D341Med (cell line): Measurements from ENCODE around the gene DLK1.

Experiments
- DNase-seq: peaks from one replicate; pipeline ENCODE4 v3.0.0; 2012; ENCODE audit warnings: low spot score

DLK1 gene

GRCh38 chr14:100726550-100727085 lies at the start of gene DLK1:
TSS of gene DLK1 (plus strand) at chr14:100726892. CDS start at chr14:100727069, 177 bp downstream.
- no peak for DNase-seq

DNA sequence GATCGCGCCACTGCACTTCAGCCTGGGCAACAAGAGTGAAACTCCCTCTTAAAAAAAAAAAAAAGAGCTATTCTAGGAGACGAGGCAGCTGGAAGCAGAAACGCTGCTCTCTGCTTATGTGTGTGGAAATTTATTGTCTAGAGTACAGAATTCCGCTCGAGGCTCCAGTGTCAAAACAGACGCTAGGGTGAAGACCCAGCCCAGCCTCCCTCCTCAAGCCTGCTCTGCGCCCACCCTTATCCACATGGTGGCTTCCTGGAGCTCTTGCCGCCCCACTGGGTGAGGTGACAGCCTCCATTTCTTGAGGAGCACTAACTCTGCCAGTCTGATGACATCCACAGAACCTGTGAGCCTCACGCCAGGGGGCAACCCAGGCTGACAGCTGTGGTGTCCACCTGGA lies 49.5 kb upstream of the DLK1 start:
- no peak for DNase-seq

- peak; percentile 65 for DNase-seq
Observed at GRCh38 chr14:100677554-100678468, 48.9 kb upstream of the DLK1 start.

- no peak for DNase-seq
Observed at GRCh38 chr14:100678469-100678828, 48.2 kb upstream of the DLK1 start.

DNA sequence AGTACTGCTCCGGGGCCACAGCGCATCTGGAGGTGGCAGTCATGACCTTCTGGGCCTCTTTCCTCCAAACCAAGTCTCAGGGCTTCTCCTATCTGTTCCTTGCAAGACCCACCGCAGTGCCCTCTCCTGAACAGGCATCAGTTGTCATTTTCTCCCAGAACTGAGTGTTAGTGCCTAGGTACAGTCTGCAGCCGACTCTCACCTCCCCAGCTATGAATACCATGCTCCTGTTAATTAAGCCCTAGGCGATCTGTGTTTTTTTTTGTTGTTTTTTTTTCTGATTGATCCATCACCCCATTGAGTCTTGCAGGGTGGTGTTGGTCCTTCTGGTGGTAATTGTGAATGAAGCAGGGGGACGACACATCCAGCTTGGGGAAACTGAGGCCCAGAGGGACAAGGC lies 47.5 kb upstream of the DLK1 start:
- DNase-seq: no peak

- no peak for DNase-seq
Observed at GRCh38 chr14:100679707-100680438, 46.8 kb upstream of the DLK1 start.

GRCh38 chr14:100680439-100681051 lies 46.1 kb upstream of the DLK1 start:
- no peak for DNase-seq

DNA sequence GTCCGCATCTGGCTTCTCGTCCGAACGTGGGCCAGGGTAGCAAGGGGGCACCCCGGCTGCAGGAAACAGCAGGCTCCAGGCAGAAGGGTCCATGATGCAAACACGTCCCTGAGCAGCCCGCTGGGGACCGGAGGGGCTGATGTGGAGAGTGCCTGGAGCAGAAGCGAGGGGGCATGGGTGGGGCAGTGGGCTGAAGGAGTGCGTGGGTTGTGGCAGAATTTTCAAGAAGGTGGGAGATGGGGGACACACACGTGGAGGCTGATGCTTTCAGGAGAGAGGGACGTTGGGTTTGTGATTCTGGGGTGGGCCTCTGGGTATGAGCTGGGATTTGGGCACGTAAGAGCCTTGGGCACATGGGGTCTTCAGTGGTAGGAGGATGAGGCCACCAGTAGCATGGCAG lies 45.6 kb upstream of the DLK1 start:
- no peak for DNase-seq

DNA sequence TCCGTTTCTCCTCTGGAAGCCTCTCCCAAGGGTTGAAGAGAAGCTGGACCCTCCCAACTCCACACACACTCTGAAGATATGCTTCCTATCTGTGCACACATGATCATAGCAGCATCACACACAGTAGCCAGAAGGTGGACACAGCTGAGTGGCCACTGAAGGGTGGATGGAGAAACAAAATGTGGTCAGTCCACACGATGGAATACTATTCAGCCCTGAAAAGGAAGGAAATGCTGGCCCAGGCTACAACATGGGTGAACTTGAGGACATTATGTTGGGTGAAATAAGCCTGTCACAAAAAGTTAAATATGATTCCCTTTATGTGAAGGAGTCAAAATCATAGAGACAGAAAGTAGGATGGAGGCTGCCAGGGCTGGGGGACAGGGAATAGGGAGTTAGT lies 43.9 kb upstream of the DLK1 start:
- no peak for DNase-seq

GRCh38 chr14:100683578-100683977 lies 43.1 kb upstream of the DLK1 start:
- DNase-seq: no peak

GRCh38 chr14:100684154-100684553 lies 42.5 kb upstream of the DLK1 start:
- DNase-seq: no peak

DNA sequence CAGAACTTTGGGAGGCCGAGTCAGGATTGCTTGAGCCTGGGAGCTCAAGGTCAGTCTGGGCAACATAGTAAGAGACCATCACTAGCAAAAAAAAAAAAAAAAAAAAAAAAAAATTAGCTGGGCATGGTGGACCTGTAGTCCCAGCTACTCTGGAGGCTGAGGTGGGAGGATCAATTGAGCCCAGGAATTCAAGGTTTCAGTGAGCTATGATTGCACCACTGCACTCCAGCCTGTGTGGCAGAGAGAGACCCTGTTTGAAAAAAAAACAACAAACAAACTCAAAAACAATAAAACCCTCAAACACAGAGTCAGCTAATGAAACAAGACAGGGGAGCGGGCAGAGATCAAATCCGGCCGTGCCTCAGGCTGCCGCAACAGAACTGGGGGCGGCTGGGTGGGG lies 41.7 kb upstream of the DLK1 start:
- DNase-seq: no peak

GRCh38 chr14:100686858-100687257 lies 39.8 kb upstream of the DLK1 start:
- DNase-seq: no peak

DNA sequence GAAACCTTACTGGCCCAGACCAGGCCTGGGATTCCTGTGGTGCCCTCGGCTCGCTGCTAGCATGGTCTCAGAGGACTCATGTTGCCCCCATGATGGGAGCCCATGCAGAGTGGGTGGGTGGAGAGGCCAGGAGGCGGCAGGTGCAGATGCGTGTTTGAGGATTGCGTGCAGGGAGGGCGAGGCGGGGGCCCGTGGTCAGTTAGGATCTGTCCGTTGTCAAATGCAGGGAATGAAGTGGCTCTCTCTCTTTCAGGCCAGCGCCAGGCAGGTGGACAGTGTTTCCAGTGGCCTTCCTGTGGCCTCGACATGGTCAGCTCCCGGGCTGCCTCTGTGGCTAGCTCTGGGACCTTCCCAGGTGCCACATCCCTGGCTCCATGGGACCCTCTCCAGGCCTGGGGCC lies 39.3 kb upstream of the DLK1 start:
- DNase-seq: no peak

DNA sequence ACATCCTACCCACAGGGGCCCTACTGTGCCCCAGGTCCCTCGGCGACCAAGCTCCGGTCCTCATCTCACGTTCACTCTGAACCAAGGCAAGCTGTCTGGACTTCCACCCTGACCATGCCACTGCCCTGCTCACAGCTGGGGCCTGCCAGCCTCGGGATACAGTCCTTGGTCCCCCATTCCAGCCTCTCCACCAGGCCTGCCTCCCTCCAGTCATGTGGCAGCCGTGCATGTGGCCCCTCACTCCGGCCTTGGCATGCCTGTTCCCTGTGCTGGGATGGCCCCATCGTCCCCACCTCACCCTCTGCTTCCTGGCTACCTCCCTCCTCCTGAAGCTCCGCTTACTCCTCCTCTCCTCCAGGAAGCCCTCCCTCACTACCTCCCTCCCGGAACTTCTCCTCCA lies 38.6 kb upstream of the DLK1 start:
- DNase-seq: no peak

DNA sequence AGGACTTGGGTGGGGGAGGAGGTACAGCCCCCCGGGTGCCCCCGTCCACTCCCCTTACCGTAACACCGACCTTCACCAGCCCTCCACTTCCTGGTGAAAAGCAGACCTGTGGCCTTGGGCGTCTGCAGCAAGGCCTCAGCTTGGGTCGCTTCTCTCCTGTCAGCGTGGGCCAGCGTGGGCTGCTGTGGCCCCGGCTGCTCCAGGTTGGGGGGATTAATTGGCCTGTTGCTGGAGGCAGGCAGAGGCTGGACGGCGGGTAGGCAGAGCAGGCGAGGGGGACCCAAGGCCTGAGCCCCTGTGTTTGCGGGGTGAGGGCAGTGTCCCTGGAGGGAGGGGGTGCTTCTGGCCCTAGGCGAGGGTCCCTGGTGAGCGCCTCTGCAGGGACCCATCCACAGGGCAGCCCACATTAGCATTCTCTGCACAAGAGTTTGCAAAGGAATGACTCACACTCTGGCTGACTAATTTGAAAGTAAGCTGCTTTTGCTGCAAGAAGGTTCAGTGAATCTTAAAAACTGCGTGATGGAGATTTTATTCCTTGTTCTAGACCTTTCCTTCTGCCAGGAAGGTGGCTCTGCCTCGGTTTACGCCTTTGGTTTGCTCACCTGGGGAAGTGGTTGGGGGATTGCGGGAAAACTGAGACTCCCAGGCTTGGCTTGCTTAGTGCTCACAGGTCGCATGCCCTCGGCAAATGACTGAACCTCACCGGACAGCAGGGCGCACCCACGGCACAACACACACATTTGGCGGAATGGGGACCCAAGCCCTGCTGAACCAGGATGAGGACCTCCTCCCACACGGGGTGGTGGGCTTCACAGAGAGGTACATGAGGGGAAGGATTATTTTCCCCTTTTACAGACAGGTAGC lies 37.9 kb upstream of the DLK1 start:
- no peak for DNase-seq

GRCh38 chr14:100690672-100691071 lies 36.0 kb upstream of the DLK1 start:
- no peak for DNase-seq

DNA sequence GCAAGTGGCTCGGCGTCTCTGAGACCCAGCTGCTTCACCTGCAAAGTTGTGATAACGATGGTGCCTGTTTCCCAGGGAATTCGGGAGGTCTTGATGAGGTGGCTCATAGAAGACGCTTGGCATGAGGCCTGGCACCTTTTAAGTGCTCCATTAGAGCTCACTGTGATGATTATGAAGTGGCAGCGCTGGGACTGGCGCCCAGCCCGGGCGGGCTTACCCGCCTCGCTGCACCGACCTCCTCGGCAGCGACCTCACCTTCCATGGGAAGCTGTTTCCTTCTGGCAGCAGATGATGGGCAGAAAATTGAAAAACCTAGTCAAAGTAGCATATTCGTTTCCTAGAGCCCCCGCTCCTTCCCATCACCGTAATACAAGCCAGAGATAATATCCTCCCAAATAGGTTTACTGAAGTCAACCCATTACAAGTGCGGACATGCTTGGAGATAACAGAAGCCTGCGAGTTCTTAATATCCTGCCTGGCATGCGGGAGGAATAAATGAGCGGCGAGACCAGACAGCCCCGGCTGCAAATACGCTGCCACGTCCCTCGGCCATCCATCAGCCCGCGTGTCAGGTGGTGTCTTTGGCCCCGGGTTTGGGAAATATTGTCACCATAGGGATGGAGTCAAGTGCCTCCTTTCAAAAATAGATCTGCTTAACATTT lies 35.2 kb upstream of the DLK1 start:
- no peak for DNase-seq

GRCh38 chr14:100692256-100692655 lies 34.4 kb upstream of the DLK1 start:
- DNase-seq: no peak

DNA sequence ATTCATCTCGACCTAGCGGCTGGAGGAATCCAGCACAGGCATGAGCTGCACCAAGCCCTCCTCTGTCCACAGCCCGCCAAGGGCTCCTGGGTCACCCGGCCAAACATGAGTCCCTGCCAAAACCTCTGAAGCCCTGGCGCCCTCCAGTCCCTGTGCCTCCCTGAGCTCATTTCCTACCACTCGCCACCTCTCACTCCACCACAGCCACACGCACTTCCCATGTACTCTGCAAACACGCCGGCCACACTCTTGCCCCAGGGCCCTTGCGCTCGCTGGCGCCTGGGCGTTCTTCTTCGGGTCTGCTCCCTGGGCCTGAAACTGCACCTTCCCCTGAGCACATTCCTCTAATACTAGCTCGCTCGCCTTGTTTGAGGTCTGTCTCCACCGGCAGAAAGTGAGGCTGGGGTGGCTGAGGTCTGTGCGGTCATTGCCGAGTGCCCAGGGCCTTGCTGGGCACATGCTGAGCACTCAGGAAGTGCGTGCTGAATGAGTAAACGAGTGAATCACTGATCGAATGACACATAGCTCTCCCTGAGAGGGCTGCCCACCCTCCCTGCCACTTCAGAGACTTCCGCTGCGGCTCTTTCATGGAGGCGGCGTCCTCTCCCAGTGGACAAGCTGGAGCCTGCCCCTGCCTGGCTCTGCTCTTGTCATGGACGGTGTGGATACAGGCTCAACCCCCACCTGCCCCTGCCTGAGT lies 33.7 kb upstream of the DLK1 start:
- no peak for DNase-seq
